ENCODE results near the gene MALAT1.

The MALAT1 gene

DNA sequence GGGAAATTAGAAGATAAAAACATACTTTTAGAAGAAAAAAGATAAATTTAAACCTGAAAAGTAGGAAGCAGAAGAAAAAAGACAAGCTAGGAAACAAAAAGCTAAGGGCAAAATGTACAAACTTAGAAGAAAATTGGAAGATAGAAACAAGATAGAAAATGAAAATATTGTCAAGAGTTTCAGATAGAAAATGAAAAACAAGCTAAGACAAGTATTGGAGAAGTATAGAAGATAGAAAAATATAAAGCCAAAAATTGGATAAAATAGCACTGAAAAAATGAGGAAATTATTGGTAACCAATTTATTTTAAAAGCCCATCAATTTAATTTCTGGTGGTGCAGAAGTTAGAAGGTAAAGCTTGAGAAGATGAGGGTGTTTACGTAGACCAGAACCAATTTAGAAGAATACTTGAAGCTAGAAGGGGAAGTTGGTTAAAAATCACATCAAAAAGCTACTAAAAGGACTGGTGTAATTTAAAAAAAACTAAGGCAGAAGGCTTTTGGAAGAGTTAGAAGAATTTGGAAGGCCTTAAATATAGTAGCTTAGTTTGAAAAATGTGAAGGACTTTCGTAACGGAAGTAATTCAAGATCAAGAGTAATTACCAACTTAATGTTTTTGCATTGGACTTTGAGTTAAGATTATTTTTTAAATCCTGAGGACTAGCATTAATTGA lies 1.0 kb downstream of the MALAT1 start:
- Histone ChIP-seq H3K4me3 (ENCODE audit: low read depth in 1 of 2, low read length in 1 of 2) (peak overlapping the region; percentile 93 to 96), H3K9me3 (no peaks in the 10 kb centered on the region), H3K27ac (peak overlapping the region; percentile 99), H3K4me1 (ENCODE audit: control insufficient read depth in 1 of 2, insufficient read depth in 1 of 2, low read depth in 1 of 2, low read length in 1 of 2) (peaks cover 39 to 45% of the 10 kb centered on the region in 2 experiments), H3K27me3 (no peaks in the 10 kb centered on the region), H3K36me3 (peaks cover 37% of the 10 kb centered on the region)
- TF ChIP-seq, protein P1, sequence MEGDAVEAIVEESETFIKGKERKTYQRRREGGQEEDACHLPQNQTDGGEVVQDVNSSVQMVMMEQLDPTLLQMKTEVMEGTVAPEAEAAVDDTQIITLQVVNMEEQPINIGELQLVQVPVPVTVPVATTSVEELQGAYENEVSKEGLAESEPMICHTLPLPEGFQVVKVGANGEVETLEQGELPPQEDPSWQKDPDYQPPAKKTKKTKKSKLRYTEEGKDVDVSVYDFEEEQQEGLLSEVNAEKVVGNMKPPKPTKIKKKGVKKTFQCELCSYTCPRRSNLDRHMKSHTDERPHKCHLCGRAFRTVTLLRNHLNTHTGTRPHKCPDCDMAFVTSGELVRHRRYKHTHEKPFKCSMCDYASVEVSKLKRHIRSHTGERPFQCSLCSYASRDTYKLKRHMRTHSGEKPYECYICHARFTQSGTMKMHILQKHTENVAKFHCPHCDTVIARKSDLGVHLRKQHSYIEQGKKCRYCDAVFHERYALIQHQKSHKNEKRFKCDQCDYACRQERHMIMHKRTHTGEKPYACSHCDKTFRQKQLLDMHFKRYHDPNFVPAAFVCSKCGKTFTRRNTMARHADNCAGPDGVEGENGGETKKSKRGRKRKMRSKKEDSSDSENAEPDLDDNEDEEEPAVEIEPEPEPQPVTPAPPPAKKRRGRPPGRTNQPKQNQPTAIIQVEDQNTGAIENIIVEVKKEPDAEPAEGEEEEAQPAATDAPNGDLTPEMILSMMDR (IDR thresholded peaks at IDR 0.05), result no peak

DNA sequence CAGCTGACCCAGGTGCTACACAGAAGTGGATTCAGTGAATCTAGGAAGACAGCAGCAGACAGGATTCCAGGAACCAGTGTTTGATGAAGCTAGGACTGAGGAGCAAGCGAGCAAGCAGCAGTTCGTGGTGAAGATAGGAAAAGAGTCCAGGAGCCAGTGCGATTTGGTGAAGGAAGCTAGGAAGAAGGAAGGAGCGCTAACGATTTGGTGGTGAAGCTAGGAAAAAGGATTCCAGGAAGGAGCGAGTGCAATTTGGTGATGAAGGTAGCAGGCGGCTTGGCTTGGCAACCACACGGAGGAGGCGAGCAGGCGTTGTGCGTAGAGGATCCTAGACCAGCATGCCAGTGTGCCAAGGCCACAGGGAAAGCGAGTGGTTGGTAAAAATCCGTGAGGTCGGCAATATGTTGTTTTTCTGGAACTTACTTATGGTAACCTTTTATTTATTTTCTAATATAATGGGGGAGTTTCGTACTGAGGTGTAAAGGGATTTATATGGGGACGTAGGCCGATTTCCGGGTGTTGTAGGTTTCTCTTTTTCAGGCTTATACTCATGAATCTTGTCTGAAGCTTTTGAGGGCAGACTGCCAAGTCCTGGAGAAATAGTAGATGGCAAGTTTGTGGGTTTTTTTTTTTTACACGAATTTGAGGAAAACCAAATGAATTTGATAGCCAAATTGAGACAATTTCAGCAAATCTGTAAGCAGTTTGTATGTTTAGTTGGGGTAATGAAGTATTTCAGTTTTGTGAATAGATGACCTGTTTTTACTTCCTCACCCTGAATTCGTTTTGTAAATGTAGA lies 1.7 kb downstream of the MALAT1 start:
- H3K36me3 ChIP-seq, result peaks cover 45% of the 10 kb centered on the region
- H3K4me1 ChIP-seq (ENCODE audit: control insufficient read depth in 1 of 2, insufficient read depth in 1 of 2, low read depth in 1 of 2, low read length in 1 of 2), result peaks cover 40 to 46% of the 10 kb centered on the region in 2 experiments
- H3K27me3 ChIP-seq, result no peaks in the 10 kb centered on the region
- peak overlapping the region; percentile 99 for H3K27ac ChIP-seq
- no peaks in the 10 kb centered on the region for H3K9me3 ChIP-seq
- TF ChIP-seq, protein P1 (IDR thresholded peaks at IDR 0.05), result no peak
- peak overlapping the region; percentile 93 to 96 for H3K4me3 ChIP-seq (ENCODE audit: low read depth in 1 of 2, low read length in 1 of 2)

DNA sequence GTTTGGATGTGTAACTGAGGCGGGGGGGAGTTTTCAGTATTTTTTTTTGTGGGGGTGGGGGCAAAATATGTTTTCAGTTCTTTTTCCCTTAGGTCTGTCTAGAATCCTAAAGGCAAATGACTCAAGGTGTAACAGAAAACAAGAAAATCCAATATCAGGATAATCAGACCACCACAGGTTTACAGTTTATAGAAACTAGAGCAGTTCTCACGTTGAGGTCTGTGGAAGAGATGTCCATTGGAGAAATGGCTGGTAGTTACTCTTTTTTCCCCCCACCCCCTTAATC lies 2.3 kb downstream of the MALAT1 start:
- Histone ChIP-seq H3K36me3 (peaks cover 50% of the 10 kb centered on the region), H3K4me1 (ENCODE audit: control insufficient read depth in 1 of 2, insufficient read depth in 1 of 2, low read depth in 1 of 2, low read length in 1 of 2) (peaks cover 40 to 46% of the 10 kb centered on the region in 2 experiments), H3K4me3 (ENCODE audit: low read depth in 1 of 2, low read length in 1 of 2) (peak overlapping the region; percentile 93 to 96), H3K27me3 (no peaks in the 10 kb centered on the region), H3K9me3 (no peaks in the 10 kb centered on the region), H3K27ac (peak overlapping the region; percentile 99)
- TF ChIP-seq, protein P1 (IDR thresholded peaks at IDR 0.05), result no peak

DNA sequence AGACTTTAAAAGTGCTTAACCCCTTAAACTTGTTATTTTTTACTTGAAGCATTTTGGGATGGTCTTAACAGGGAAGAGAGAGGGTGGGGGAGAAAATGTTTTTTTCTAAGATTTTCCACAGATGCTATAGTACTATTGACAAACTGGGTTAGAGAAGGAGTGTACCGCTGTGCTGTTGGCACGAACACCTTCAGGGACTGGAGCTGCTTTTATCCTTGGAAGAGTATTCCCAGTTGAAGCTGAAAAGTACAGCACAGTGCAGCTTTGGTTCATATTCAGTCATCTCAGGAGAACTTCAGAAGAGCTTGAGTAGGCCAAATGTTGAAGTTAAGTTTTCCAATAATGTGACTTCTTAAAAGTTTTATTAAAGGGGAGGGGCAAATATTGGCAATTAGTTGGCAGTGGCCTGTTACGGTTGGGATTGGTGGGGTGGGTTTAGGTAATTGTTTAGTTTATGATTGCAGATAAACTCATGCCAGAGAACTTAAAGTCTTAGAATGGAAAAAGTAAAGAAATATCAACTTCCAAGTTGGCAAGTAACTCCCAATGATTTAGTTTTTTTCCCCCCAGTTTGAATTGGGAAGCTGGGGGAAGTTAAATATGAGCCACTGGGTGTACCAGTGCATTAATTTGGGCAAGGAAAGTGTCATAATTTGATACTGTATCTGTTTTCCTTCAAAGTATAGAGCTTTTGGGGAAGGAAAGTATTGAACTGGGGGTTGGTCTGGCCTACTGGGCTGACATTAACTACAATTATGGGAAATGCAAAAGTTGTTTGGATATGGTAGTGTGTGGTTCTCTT lies 2.8 kb downstream of the MALAT1 start:
- Histone ChIP-seq H3K27ac (peak overlapping the region; percentile 99), H3K36me3 (peaks cover 56% of the 10 kb centered on the region), H3K9me3 (no peaks in the 10 kb centered on the region), H3K4me3 (ENCODE audit: low read depth in 1 of 2, low read length in 1 of 2) (peak overlapping the region; percentile 93 to 96), H3K27me3 (no peaks in the 10 kb centered on the region), H3K4me1 (ENCODE audit: control insufficient read depth in 1 of 2, insufficient read depth in 1 of 2, low read depth in 1 of 2, low read length in 1 of 2) (peaks cover 40 to 46% of the 10 kb centered on the region in 2 experiments)
- TF ChIP-seq, protein P1 (IDR thresholded peaks at IDR 0.05), result no peak

DNA sequence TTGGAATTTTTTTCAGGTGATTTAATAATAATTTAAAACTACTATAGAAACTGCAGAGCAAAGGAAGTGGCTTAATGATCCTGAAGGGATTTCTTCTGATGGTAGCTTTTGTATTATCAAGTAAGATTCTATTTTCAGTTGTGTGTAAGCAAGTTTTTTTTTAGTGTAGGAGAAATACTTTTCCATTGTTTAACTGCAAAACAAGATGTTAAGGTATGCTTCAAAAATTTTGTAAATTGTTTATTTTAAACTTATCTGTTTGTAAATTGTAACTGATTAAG lies 3.4 kb downstream of the MALAT1 start:
- Histone ChIP-seq H3K9me3 (no peaks in the 10 kb centered on the region), H3K4me1 (ENCODE audit: control insufficient read depth in 1 of 2, insufficient read depth in 1 of 2, low read depth in 1 of 2, low read length in 1 of 2) (peaks cover 40 to 46% of the 10 kb centered on the region in 2 experiments), H3K36me3 (peaks cover 61% of the 10 kb centered on the region), H3K27me3 (no peaks in the 10 kb centered on the region), H3K27ac (peak overlapping the region; percentile 99), H3K4me3 (ENCODE audit: low read depth in 1 of 2, low read length in 1 of 2) (peak overlapping the region; percentile 93 to 96)
- TF ChIP-seq, protein P1 (IDR thresholded peaks at IDR 0.05), result no peak

Data from neutrophil (primary cell).